Myocyte (in vitro differentiated cells): ENCODE measurements around the gene ACP3. TPM values are rescaled to one million over a fixed set of nuclear protein-coding genes. Genes with fewer than 3 reads are reported as not detected.

Experiments
- DNase-seq: peaks from one replicate; pipeline ENCODE4 v3.0.0-alpha.2; 2012; ENCODE audit warnings: low read depth
- total RNA-seq: library from RNA; depleted of rRNA; stranded (reverse); fragments of >200 nt; gene quantifications from 2 replicates; pipeline ENCODE4 v1.2.3, GENCODE V29; 2014

The ACP3 gene
- total RNA-seq, 1 donor from 2014 or later: 0.32 TPM

DNA sequence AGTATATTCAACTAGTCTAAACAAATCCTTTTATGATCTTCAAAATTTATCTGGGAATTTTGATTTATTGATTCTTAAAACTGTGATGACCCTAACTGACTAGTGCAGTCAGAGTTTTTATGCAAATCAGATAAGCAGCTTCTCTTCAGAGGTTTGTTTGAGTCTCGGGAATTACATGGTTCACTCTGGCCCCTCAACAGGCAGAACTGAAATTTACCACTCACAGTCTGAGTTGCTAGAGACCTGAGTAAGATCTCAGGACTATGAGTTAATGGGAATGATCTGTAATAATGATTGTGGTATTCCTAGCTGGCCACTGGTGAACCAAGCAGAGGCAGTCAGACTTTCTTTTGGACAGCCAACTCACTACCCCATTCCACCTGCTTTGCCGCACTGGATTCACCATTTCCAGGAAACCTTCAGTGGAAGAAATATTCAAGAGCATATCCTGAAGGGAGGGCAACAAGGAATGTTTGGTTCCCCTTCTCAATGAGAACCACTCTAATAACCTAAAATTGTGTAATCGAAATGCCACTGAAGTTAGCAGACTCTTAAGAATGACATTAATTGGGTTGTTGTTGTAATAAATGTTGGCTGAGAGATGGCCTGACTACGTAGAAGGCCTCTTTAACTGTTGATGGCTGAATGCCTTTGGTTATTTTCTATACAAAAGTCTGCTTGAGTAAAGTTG, 88.5 kb downstream of the ACP3 start:
- no peak for DNase-seq

DNA sequence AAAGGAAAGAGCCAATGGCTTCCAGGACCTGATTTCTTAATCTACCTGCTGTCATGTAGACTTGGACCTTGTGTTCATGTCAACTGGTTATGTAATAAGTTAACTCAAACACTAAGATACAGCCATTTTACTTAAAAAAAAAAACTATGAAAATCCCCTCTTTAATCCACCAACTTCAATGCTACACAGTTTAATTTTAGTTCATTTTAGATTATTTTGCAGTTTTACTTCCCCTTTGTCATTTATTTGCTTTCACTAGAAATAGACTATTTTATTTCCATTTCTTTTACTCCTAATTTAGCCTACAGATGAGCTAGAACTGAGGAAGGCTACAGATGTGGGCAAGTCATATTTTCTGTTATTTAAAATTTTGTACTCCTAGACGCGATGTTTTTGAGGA, 89.4 kb downstream of the ACP3 start:
- no peak for DNase-seq

DNA sequence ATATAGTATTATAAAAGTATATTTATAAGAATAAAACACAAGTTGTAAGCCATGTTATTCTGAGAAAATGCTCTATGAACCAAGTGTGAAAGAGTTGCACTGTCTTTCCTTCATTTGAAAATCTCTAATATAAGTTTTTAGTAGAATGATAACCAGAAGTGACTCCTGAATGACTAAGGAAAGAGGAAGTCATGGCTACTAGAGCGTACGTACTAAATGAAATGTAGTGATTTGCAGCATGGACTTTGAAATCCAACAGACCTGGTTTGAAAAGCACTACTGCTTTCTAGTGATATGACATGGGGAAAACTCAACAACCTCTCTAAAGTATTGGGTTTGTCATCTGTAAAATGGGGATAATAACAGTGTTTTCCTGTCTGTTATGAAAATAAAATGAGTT, 89.8 kb downstream of the ACP3 start:
- no peak for DNase-seq

Other genes with a start within 250 kb of the ACP3 start
- gene DNAJC13, start 100.1 kb downstream of the ACP3 start, total RNA-seq: 36.6 and 46.4 TPM in 2 replicates